Limb (tissue), 2 donors: Measurements from ENCODE around the gene OR4A47.
"Not testable (repeated sequence)": the region's sequence is repeated elsewhere in the genome, so short reads cannot be mapped to it uniquely, and the experiment has no call there.

Experiments
- DNase-seq, 2 donors: peaks; one replicate each; pipeline ENCODE4 v3.0.0-alpha.2; 2016; ENCODE audit errors: extremely low spot score in 2 of 2

OR4A47 gene, protein sequence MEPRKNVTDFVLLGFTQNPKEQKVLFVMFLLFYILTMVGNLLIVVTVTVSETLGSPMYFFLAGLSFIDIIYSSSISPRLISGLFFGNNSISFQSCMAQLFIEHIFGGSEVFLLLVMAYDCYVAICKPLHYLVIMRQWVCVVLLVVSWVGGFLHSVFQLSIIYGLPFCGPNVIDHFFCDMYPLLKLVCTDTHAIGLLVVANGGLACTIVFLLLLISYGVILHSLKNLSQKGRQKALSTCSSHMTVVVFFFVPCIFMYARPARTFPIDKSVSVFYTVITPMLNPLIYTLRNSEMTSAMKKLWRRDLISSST

GRCh38 chr11:48488493-48488892 lies at the start of gene OR4A47:
Gene OR4A47 (plus strand): TSS chr11:48488793. CDS start chr11:48488793, 0 bp downstream.
- DNase-seq, result not testable (repeated sequence)

DNA sequence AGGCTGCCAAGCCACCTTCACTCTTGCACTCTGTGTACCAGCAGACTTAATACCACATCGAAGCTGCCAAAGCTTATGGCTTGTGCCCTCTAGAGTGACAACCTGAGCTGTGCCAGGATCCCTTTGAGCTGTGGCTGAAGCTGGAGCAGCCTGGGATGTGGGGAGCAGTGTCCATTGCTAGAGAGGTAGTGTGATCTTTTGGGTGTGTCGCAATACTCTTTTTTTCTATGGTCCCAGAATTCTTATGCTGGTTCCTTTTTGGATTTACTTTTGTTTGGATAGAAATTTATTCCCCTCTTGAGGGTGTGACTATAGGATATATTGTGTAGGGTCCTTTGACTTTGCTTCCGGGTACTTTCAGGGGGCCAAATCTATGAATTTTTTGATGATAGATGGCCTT lies 32.7 kb upstream of the OR4A47 start:
- not testable (repeated sequence) for DNase-seq

GRCh38 chr11:48473966-48474365 lies 14.6 kb upstream of the OR4A47 start:
- not testable (repeated sequence) for DNase-seq

DNA sequence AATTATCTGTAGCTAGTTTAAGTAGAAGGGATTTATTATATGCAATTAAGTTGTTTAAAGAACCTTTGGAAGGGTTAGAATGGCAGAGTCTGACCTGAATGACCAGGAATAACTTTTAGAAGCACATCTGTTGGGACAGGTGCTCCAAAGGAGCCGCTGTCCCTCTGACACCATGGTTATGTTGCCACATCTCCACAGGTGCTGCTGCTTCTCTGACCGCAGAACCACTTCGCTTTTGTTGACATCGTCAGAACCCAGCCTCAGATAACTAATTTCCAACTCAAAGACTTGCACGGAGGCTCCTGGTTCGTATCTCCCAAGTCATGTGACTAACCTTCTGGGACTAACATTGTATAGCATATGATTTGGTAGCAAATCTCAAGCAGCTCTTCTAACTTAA lies 13.9 kb upstream of the OR4A47 start:
- DNase-seq, result not testable (repeated sequence)

GRCh38 chr11:48506169-48506568 lies 17.6 kb downstream of the OR4A47 start:
- not testable (repeated sequence) for DNase-seq

GRCh38 chr11:48538991-48539390 lies 50.4 kb downstream of the OR4A47 start:
- no peak for DNase-seq
